GM12878 (cell line): Measurements from ENCODE around the gene IL27RA. TPM values are rescaled to one million over a fixed set of nuclear protein-coding genes. Genes with fewer than 3 reads are reported as not detected.

Experiments used
- ATAC-seq: fragments of 200-7000 bp; cut with Tn5 transposase; 3 replicates; pipeline ENCODE4 v1.9.1; 2020; ENCODE audit warnings: mild to moderate bottlenecking, moderate library complexity
- BruUV-seq: library from RNA; stranded (reverse); fragments of 400-500 nt; replicated peaks from 2 replicates; lab custom pipeline; 2021; lab: Mats Ljungman, UMichigan
- CTCF ChIA-PET: fragments of 300-600 bp; sonication (Branson Sonifier 250); formaldehyde crosslinking; extraction: SDS; loops from one replicate; lab custom pipeline; 2021; ENCODE audit warnings: inconsistent platforms; lab: Yijun Ruan, JAX
- POLR2A ChIA-PET: fragments of 350-600 bp; formaldehyde crosslinking; extraction: SDS; loops from one replicate; lab custom pipeline; 2021; ENCODE audit warnings: inconsistent platforms; lab: Charles Lee
- RAD21 ChIA-PET: fragments of 300-600 bp; sonication (Branson Sonifier 250); formaldehyde crosslinking; loops from one replicate; lab custom pipeline; 2023; ENCODE audit warnings: antibody characterized with exemption; ENCODE audit not compliant: unreplicated experiment; lab: Charles Lee
- SMC1A ChIA-PET: fragments of 300-600 bp; sonication (Branson Sonifier 250); formaldehyde crosslinking; loops from one replicate; lab custom pipeline; 2023; ENCODE audit not compliant: unreplicated experiment, uncharacterized antibody; lab: Charles Lee
- DNase-seq: peaks from one replicate; pipeline ENCODE4 v3.0.0-alpha.2; 2011; ENCODE audit warnings: low read depth, low spot score
- FAIRE-seq: peaks from 3 replicates; lab custom pipeline; 2011; peaks lifted over from hg19 to GRCh38; lab: Jason Lieb, UNC
- H2AFZ ChIP-seq: 2 replicates; pipeline ENCODE4 v1.6.0; 2011; ENCODE audit warnings: low read depth, low read length, control low read depth; ENCODE audit not compliant: control insufficient read depth
- H3K27ac ChIP-seq: 2 replicates; pipeline ENCODE4 v1.5.1; 2011; ENCODE audit warnings: control low read depth; ENCODE audit not compliant: control insufficient read depth, insufficient read depth
- H3K27me3 ChIP-seq, 2 experiments: replicated peaks in 1 of 2; 2 replicates each; pipeline versions ENCODE4 v1.6.0 to v1.6.1; 2011; ENCODE audit warnings: low read length in 1 of 2; ENCODE audit not compliant: control insufficient read depth in 2 of 2, insufficient read depth in 2 of 2
- H3K36me3 ChIP-seq, 2 experiments: 2 replicates each; pipeline ENCODE4 v1.5.1; 2011; ENCODE audit warnings: low read length in 1 of 2; ENCODE audit not compliant: control insufficient read depth in 2 of 2, insufficient read depth in 2 of 2
- H3K4me1 ChIP-seq: 2 replicates; pipeline ENCODE4 v1.6.1; 2011; ENCODE audit warnings: mild to moderate bottlenecking, low read length, moderate library complexity, mixed read lengths; ENCODE audit not compliant: control insufficient read depth, insufficient read depth
- H3K4me2 ChIP-seq: 2 replicates; pipeline ENCODE4 v1.6.0; 2011; ENCODE audit warnings: control low read depth; ENCODE audit not compliant: control insufficient read depth, insufficient read depth
- H3K4me3 ChIP-seq: fragments of 200-600 bp; sonication (generic); 2 replicates; pipeline ENCODE4 v1.5.1; 2016
- H3K79me2 ChIP-seq: 2 replicates; pipeline ENCODE4 v1.6.0; 2011; ENCODE audit warnings: low read length; ENCODE audit not compliant: control insufficient read depth, insufficient read depth
- H3K9ac ChIP-seq: 2 replicates; pipeline ENCODE4 v1.8.0; 2011; ENCODE audit warnings: low read length, control low read depth, mixed read lengths; ENCODE audit not compliant: control insufficient read depth, insufficient read depth
- H3K9me3 ChIP-seq: replicated peaks from 3 replicates; pipeline ENCODE4 v1.5.1; 2011; ENCODE audit warnings: mild to moderate bottlenecking, low read length; ENCODE audit not compliant: control insufficient read depth, insufficient read depth
- H4K20me1 ChIP-seq: 2 replicates; pipeline ENCODE4 v1.6.0; 2011; ENCODE audit not compliant: control insufficient read depth, insufficient read depth
- BHLHE40 ChIP-seq, 2 experiments: fragments of 450-650 bp in 1 of 2; IDR thresholded peaks; 2 replicates each; pipeline ENCODE4 v1.6.1; 2011 to 2017; ENCODE audit warnings: low read depth in 2 of 2, borderline replicate concordance in 1 of 2, improper control_type of control experiment in 1 of 2, low read length in 1 of 2, mild to moderate bottlenecking in 1 of 2
- CBX5 ChIP-seq: sonication (generic); IDR thresholded peaks from 2 replicates; pipeline ENCODE4 v1.6.1; 2016; ENCODE audit warnings: low read depth, moderate library complexity, mild to moderate bottlenecking, inconsistent platforms
- LARP7 ChIP-seq: fragments of 450-650 bp; IDR thresholded peaks from 2 replicates; pipeline ENCODE4 v1.6.1; 2017; ENCODE audit warnings: mild to moderate bottlenecking
- POU2F2 ChIP-seq: IDR thresholded peaks from 3 replicates; pipeline ENCODE4 v1.6.1; 2011; ENCODE audit warnings: low read depth, mild to moderate bottlenecking, low read length, borderline replicate concordance
- RBBP5 ChIP-seq: fragments of 200-600 bp; sonication (generic); conservative IDR thresholded peaks from 2 replicates; pipeline ENCODE4 v1.6.1; 2016
- ZNF384 ChIP-seq: IDR thresholded peaks from 2 replicates; pipeline ENCODE4 v1.6.1; 2012; ENCODE audit warnings: low read depth, mild to moderate bottlenecking, low read length, improper control_type of control experiment, borderline replicate concordance
- WGBS: methylation state at CpG from one replicate; pipeline ENCODE4 v1.1.6; 2016; ENCODE audit warnings: low lambda C conversion rate; ENCODE audit not compliant: insufficient replicate concordance, insufficient coverage; ENCODE audit errors: missing lambda C conversion rate; 5-methylcytosine and 5-hydroxymethylcytosine counted together
- in situ Hi-C: fragments of 300-500 bp; cut with MboI; formaldehyde crosslinking; loops from 9 replicates; pipeline ENCODE4 v1.14.3; 2018; ENCODE audit warnings: mixed read lengths
- intact Hi-C: fragments of 100-400 bp; cut with micrococcal nuclease; formaldehyde crosslinking; loops from one replicate; pipeline ENCODE4 v1.14.2; 2022; ENCODE audit not compliant: unreplicated experiment
- polyA plus RNA-seq, 11 experiments: library from polyadenylated mRNA; depleted of rRNA in 4 of 11; unstranded in 6 of 11; stranded (reverse) in 5 of 11; fragments of >200 nt; fragmentation: Nextera tagmentation in 4 of 11; fragmentation: Illumina TruSeq in 1 of 11; extraction: Ambion mirVana in 4 of 11; extraction: Trizol in 1 of 11; gene quantifications; 1 replicate in 1 of 11; 2 replicates in 10 of 11; pipeline versions ENCODE4 v1.2.1 to v1.2.3, GENCODE V29; 2011 to 2016; ENCODE audit warnings: inconsistent platforms in 2 of 11, missing spikeins in 2 of 11, low read depth in 1 of 11
- total RNA-seq, 4 experiments: library from RNA; depleted of rRNA in 3 of 4; stranded (reverse); fragments of >200 nt in 3 of 4; fragmentation: Illumina TruSeq in 1 of 4; extraction: Trizol in 1 of 4; gene quantifications; 2 replicates each; pipeline versions ENCODE4 v1.2.1 to v1.2.3, GENCODE V29; 2013 to 2021
- TF ChIP-seq, protein P1 (sequence below): IDR thresholded peaks from 2 replicates; pipeline ENCODE4 v1.6.1; 2011; ENCODE audit warnings: mild to moderate bottlenecking, low read depth, low read length, moderate library complexity; ENCODE audit not compliant: insufficient replicate concordance

IL27RA gene
- total and polyA plus RNA-seq, 10 of the 15 experiments (the other 5 are each of a cell fraction or from before 2014, with no cell fraction given) = 8.4 to 63.5 (median 41.2) TPM

DNA sequence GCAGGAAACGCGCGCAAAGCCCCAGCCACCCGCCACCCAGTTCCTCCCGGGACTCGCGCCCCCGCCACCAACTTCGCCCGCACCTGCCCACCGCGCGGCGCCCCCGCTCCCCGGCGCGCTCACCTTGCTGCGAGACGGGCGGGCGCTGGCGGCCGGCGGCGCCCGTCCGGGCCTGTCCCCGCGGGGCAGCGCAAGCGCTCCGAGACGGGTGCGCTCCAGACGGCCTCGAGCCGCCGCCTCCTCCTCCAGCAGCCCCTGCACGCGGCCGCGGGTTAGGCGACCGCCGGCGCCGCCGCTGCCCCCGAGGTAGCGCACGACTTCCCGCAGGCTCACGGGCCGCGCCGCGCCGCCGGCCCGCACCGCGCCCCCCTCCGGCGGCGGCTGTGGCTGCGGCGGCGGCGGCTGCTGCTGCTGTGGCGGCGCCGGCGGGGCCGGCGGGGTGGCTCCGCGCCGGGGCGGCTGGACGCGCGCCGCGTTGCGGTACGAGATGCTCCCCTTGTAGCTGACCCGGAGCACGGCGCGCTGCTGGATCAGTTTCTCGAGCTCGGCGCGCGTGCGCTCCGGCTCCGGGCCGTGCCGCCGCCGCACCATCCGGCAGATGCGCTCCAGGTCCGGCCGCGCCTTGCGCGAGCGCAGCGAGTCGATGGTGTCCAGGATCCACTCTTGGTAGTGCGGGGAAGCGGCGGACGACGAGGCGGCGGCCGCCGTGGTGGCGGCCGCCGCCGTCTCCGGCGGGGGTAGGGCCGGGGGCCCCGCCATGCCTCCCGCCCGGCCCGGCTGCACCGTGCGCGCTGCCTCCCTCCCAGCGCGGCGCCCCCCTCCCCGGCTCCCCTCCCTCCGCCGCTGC lies 58.3 kb downstream of the IL27RA start (continued):
- TF ChIP-seq CBX5 (no peak), LARP7 (peak; percentile 43; the same call in 1 of the 2 replicates), RBBP5 (no peak)
- TF ChIP-seq, protein P1, sequence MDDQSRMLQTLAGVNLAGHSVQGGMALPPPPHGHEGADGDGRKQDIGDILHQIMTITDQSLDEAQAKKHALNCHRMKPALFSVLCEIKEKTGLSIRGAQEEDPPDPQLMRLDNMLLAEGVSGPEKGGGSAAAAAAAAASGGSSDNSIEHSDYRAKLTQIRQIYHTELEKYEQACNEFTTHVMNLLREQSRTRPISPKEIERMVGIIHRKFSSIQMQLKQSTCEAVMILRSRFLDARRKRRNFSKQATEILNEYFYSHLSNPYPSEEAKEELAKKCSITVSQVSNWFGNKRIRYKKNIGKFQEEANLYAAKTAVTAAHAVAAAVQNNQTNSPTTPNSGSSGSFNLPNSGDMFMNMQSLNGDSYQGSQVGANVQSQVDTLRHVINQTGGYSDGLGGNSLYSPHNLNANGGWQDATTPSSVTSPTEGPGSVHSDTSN = no peak

DNA sequence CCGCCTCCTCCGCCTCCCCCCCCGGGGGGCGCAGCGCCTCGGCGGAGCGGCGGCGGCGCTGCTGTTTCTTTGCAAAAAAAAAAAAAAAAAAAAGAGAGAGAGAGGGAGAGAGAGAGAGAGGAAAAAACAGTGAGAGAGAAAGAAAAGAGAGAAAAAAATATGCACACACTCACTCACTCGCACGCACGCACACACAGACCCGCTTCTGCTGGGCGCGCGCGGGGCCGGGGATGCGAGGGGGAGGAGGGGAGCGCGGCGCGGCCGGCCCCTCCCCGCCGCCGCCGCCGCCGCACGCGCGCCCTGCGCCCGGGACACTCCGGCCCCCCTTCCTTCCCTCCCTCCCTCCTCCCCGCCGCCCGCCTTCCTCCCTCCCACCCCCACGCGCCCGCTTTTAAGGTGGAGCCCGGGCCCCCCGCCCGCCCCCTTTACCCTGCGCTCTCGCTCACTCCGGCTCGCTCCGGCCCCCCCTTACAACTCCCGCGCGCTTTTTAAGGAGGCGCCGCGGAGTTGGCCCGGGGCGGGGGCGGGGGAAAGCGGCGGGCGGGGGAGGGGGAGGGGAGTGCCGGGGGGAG lies 59.0 kb downstream of the IL27RA start, which contains the start of gene SAMD1:
Gene SAMD1 (minus strand): TSS at position 243 of the 572 bp plus-strand sequence.
- peak within 1 kb of the TSS; percentile 58 for H2AFZ ChIP-seq
- no peak for DNase-seq
- H3K4me1 ChIP-seq = peaks cover 7% of the 10 kb centered on the region; the same call in 1 of the 2 replicates
- in situ Hi-C loops (no loop called here), intact Hi-C loops (no loop called here)
- H3K4me2 ChIP-seq = peak within 1 kb of the TSS; percentile 85
- no peaks in the 10 kb centered on the region for H3K27me3 ChIP-seq
- no TSS peak for BruUV-seq
- H4K20me1 ChIP-seq = no peaks in the 10 kb centered on the region
- RAD21 ChIA-PET = interaction anchor here (1.6 kb wide), 1 partner anchor 10 kb away, joined by 8 read pairs; no protein-coding TSS in a partner anchor
- ATAC-seq = peak; percentile 55
- H3K36me3 ChIP-seq = peaks cover 3 to 5% of the 10 kb centered on the region in 2 experiments; a peak in 3 of 4 replicates
- CTCF ChIA-PET = interaction anchor here (1.0 kb wide), 1 partner anchor 229 kb away, joined by 3 read pairs; no protein-coding TSS in a partner anchor
- H3K9me3 ChIP-seq = peaks cover 2% of the 10 kb centered on the region; the same call in 1 of the 3 replicates
- POLR2A ChIA-PET = interaction anchor here (4.1 kb wide), 1 partner anchor 8 kb away, joined by 23 read pairs; no protein-coding TSS in a partner anchor
- no peak for FAIRE-seq
- 0% methylated on average over 6 of the region's 65 CpGs for WGBS
- TF ChIP-seq BHLHE40 (IDR thresholded peaks at IDR 0.05; ENCODE audit: borderline replicate concordance in 1 of 2, low read depth in 2 of 2, low read length in 1 of 2) (peak; percentile 56 to 85; a peak in 3 of 4 replicates), POU2F2 (no peak), ZNF384 (peak; percentile 46; the same call in 1 of the 2 replicates)
- H3K9ac ChIP-seq = peak within 1 kb of the TSS; percentile 76
- SMC1A ChIA-PET = interaction anchor here (1.7 kb wide), 1 partner anchor 8 kb away, joined by 5 read pairs; no protein-coding TSS in a partner anchor
- peak within 1 kb of the TSS; percentile 100 for H3K4me3 ChIP-seq
- H3K79me2 ChIP-seq = peaks cover 6% of the 10 kb centered on the region
- peak within 1 kb of the TSS; percentile 82 for H3K27ac ChIP-seq
